SK-N-SH (cell line): ENCODE data around the gene APOL6.

Experiments used
- CTCF ChIP-seq: fragments of 200-600 bp; sonication (generic); IDR thresholded peaks from 2 replicates; pipeline ENCODE4 v1.6.1; 2017; ENCODE audit warnings: antibody characterized with exemption, mild to moderate bottlenecking, moderate library complexity
- GABPA ChIP-seq: IDR thresholded peaks from 2 replicates; pipeline ENCODE4 v1.4.0; 2012; ENCODE audit warnings: low read depth, mild to moderate bottlenecking
- MXI1 ChIP-seq: IDR thresholded peaks from 2 replicates; pipeline ENCODE4 v1.6.1; 2012; ENCODE audit warnings: mild to moderate bottlenecking, low read depth, low read length, improper control_type of control experiment
- RFX5 ChIP-seq: IDR thresholded peaks from 2 replicates; pipeline ENCODE4 v1.6.1; 2012; ENCODE audit warnings: mild to moderate bottlenecking, improper control_type of control experiment, low read length
- RXRA ChIP-seq: IDR thresholded peaks from 2 replicates; pipeline ENCODE4 v1.4.0; 2012; ENCODE audit warnings: low read depth, mild to moderate bottlenecking, borderline replicate concordance
- TAF1 ChIP-seq: IDR thresholded peaks from 2 replicates; pipeline ENCODE4 v1.6.1; 2012; ENCODE audit warnings: low read depth, mild to moderate bottlenecking, low read length, moderate library complexity, borderline replicate concordance
- TF ChIP-seq, protein P1 (sequence below): IDR thresholded peaks from 2 replicates; pipeline ENCODE4; 2012

DNA sequence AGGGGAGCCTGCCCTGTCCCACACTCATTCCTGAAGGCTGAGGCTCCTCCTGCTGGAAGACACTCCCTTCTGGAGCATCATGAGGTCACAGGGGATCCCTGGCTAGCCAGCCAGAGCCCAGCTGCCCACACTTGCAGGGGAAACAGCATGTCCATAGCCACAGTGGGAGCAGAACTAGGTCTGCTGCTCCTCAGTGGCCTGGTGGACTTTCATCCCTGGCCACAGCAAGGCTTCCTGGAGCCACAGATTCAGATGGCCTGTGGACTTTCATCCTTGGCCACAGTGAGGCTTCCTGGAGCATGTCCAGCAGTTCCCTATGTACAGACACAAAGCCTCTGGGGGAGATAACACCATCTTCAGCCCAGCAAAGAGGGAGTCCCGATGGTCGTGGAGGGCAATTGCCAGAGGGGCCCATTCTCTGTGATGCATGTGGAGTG is 5.9 kb upstream of the APOL6 start:
- TF ChIP-seq MXI1: no peak
- no peak for TF ChIP-seq CTCF
- no peak for TF ChIP-seq RFX5
- TF ChIP-seq RXRA: no peak
- no peak for TF ChIP-seq GABPA
- TF ChIP-seq, protein P1, sequence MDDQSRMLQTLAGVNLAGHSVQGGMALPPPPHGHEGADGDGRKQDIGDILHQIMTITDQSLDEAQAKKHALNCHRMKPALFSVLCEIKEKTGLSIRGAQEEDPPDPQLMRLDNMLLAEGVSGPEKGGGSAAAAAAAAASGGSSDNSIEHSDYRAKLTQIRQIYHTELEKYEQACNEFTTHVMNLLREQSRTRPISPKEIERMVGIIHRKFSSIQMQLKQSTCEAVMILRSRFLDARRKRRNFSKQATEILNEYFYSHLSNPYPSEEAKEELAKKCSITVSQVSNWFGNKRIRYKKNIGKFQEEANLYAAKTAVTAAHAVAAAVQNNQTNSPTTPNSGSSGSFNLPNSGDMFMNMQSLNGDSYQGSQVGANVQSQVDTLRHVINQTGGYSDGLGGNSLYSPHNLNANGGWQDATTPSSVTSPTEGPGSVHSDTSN: no peak
- TF ChIP-seq TAF1: no peak
